Prostate gland (tissue), 2 donors: ENCODE measurements around the gene ZNF385D.

ENCODE experiments used
- CTCF ChIP-seq, 4 experiments: fragments of 200-600 bp in 2 of 4; fragments of 450-650 bp in 2 of 4; sonication (generic) in 2 of 4; IDR thresholded peaks; 1 replicate in 3 of 4; 2 replicates in 1 of 4; pipeline ENCODE4 v1.5.1; 2016 to 2019; ENCODE audit warnings: antibody characterized with exemption in 4 of 4, mild to moderate bottlenecking in 2 of 4, moderate library complexity in 2 of 4
- POLR2A ChIP-seq: fragments of 450-650 bp; IDR thresholded peaks from one replicate; pipeline ENCODE4 v1.6.1; 2016; ENCODE audit warnings: antibody characterized with exemption, mild to moderate bottlenecking
- POLR2AphosphoS5 ChIP-seq: sonication (generic); formaldehyde crosslinking; IDR thresholded peaks from one replicate; pipeline ENCODE4 v1.6.1; 2017; ENCODE audit warnings: antibody characterized with exemption

- TF ChIP-seq CTCF (IDR thresholded peaks at IDR 0.05) = no peak
- TF ChIP-seq POLR2A = no peak
- TF ChIP-seq POLR2AphosphoS5 = no peak
Observed at GRCh38 chr3:21561472-21561871, 189.5 kb downstream of the ZNF385D start.
